KMS-11 (cell line): ENCODE results near the gene FAM227A.

ENCODE experiments used
- H2AFZ ChIP-seq: fragments of 200-600 bp; sonication (generic); 2 replicates; pipeline ENCODE4 v1.6.1; 2016; ENCODE audit warnings: antibody characterized with exemption, mixed run types, low read depth
- H3K27ac ChIP-seq: fragments of 200-600 bp; sonication (generic); 2 replicates; pipeline ENCODE4 v1.6.1; 2016; ENCODE audit warnings: mild to moderate bottlenecking, mixed run types
- H3K27me3 ChIP-seq: fragments of 200-600 bp; sonication (generic); 2 replicates; pipeline ENCODE4 v1.6.1; 2017; ENCODE audit warnings: mild to moderate bottlenecking, low read depth, mixed run types, moderate library complexity; ENCODE audit not compliant: insufficient read depth
- H3K36me3 ChIP-seq: fragments of 200-600 bp; sonication (generic); 2 replicates; pipeline ENCODE4 v1.6.1; 2017; ENCODE audit warnings: mild to moderate bottlenecking, mixed run types; ENCODE audit not compliant: insufficient read depth
- H3K4me1 ChIP-seq: fragments of 200-600 bp; sonication (generic); 2 replicates; pipeline ENCODE4 v1.6.1; 2016; ENCODE audit warnings: mild to moderate bottlenecking, low read depth, mixed run types; ENCODE audit not compliant: poor library complexity, severe bottlenecking
- H3K4me2 ChIP-seq: fragments of 200-600 bp; sonication (generic); 2 replicates; pipeline ENCODE4 v1.7.0; 2016; ENCODE audit warnings: mild to moderate bottlenecking, mixed run types
- H3K4me3 ChIP-seq: fragments of 200-600 bp; sonication (generic); IDR thresholded peaks from 2 replicates; pipeline ENCODE4 v1.6.1; 2017; ENCODE audit warnings: low read depth, low read length, mixed read lengths; ENCODE audit not compliant: insufficient read depth
- H3K79me2 ChIP-seq: fragments of 200-600 bp; sonication (generic); 2 replicates; pipeline ENCODE4 v1.6.1; 2016; ENCODE audit warnings: low read depth, mixed run types; ENCODE audit not compliant: insufficient read depth
- H3K9ac ChIP-seq: fragments of 200-600 bp; sonication (generic); 2 replicates; pipeline ENCODE4 v1.6.1; 2016; ENCODE audit warnings: mild to moderate bottlenecking, mixed run types
- H4K20me1 ChIP-seq: fragments of 200-600 bp; sonication (generic); 2 replicates; pipeline ENCODE4 v1.6.1; 2016; ENCODE audit warnings: mild to moderate bottlenecking, mixed run types; ENCODE audit not compliant: insufficient read depth
- CTCF ChIP-seq: fragments of 200-600 bp; sonication (generic); conservative IDR thresholded peaks from 2 replicates; pipeline ENCODE4 v1.6.1; 2017; ENCODE audit warnings: low read depth, mild to moderate bottlenecking, antibody characterized with exemption, low read length, moderate library complexity, mixed read lengths

The FAM227A gene

GRCh38 chr22:38632528-38632927 lies 23.7 kb downstream of the FAM227A start:
- Histone ChIP-seq H3K27me3 (no peaks in the 10 kb centered on the region), H3K4me3 (no peak overlapping the region), H3K36me3 (no peaks in the 10 kb centered on the region), H3K27ac (no peak overlapping the region), H3K79me2 (no peaks in the 10 kb centered on the region), H3K4me2 (no peak overlapping the region), H2AFZ (no peak overlapping the region), H4K20me1 (no peaks in the 10 kb centered on the region), H3K4me1 (no peaks in the 10 kb centered on the region), H3K9ac (no peak overlapping the region)
- no peak for TF ChIP-seq CTCF

- Histone ChIP-seq H3K27me3 (no peaks in the 10 kb centered on the region), H4K20me1 (no peaks in the 10 kb centered on the region), H3K79me2 (no peaks in the 10 kb centered on the region), H2AFZ (no peak overlapping the region), H3K4me2 (no peak overlapping the region), H3K4me1 (no peaks in the 10 kb centered on the region), H3K27ac (no peak overlapping the region), H3K4me3 (no peak overlapping the region), H3K36me3 (no peaks in the 10 kb centered on the region), H3K9ac (no peak overlapping the region)
- no peak for TF ChIP-seq CTCF
Observed at GRCh38 chr22:38631724-38632123, 24.5 kb downstream of the FAM227A start.

GRCh38 chr22:38629108-38629507 lies 27.1 kb downstream of the FAM227A start:
- Histone ChIP-seq H3K4me1 (no peaks in the 10 kb centered on the region), H2AFZ (no peak overlapping the region), H3K36me3 (no peaks in the 10 kb centered on the region), H3K79me2 (no peaks in the 10 kb centered on the region), H3K27ac (no peak overlapping the region), H3K4me3 (no peak overlapping the region), H3K27me3 (no peaks in the 10 kb centered on the region), H4K20me1 (no peaks in the 10 kb centered on the region), H3K4me2 (no peak overlapping the region), H3K9ac (no peak overlapping the region)
- TF ChIP-seq CTCF, result no peak

DNA sequence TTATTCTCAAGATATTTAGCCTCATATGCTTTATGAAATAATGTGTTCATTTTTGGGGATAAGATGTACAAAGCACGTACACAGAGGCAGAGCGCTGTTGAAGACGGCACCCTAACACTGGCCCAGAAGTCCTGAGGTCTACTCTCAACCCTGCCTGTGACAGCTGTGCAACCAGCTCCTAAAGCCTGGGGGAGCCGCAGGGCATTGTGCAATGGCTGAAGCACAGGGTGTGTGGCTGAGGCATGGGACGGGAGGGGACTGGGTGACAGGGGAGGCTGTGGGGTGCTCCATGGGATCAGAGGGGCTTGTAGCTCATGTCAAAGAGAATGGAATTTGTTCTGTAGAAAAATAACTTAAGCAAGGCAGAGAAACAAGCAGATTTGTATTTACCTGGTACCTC lies 27.7 kb downstream of the FAM227A start:
- no peak overlapping the region for H3K4me2 ChIP-seq
- no peak overlapping the region for H3K27ac ChIP-seq
- H3K27me3 ChIP-seq, result no peaks in the 10 kb centered on the region
- H4K20me1 ChIP-seq, result no peaks in the 10 kb centered on the region
- H3K79me2 ChIP-seq, result no peaks in the 10 kb centered on the region
- H3K9ac ChIP-seq, result no peak overlapping the region
- H3K36me3 ChIP-seq, result no peaks in the 10 kb centered on the region
- no peak overlapping the region for H3K4me3 ChIP-seq
- no peak for TF ChIP-seq CTCF
- H2AFZ ChIP-seq, result no peak overlapping the region
- no peaks in the 10 kb centered on the region for H3K4me1 ChIP-seq

DNA sequence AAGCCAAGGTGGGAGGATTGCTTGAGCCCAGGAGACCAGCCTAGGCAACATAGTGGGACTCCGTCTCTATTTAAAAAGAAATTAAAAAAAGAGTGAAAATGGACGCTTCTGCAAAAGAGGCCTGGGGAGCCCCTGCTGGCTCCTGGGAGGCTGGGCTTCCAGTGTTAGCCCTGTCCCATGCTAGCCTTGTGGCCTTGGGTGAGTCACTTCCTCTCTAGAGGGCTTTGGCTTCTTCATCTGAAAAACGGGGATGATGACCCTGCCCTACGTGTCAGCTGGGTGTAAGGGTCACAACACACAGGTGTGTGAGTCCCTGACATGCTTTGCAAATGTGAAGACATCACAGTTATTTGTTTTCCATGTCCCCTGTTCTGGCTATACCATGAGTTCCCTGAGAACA lies 32.8 kb downstream of the FAM227A start:
- no peak for TF ChIP-seq CTCF

More for the DNA sequence above, 32.8 kb downstream of the FAM227A start:
- H3K27ac ChIP-seq, result no peak overlapping the region
- no peak overlapping the region for H3K4me3 ChIP-seq
- no peaks in the 10 kb centered on the region for H3K79me2 ChIP-seq
- H3K27me3 ChIP-seq, result no peaks in the 10 kb centered on the region
- H3K4me2 ChIP-seq, result no peak overlapping the region
- H3K9ac ChIP-seq, result no peak overlapping the region
- H4K20me1 ChIP-seq, result no peaks in the 10 kb centered on the region
- H3K36me3 ChIP-seq, result no peaks in the 10 kb centered on the region
- no peak overlapping the region for H2AFZ ChIP-seq
- no peaks in the 10 kb centered on the region for H3K4me1 ChIP-seq
